ENCODE data around the gene INTS7.
"Not testable (repeated sequence)": the region's sequence is repeated elsewhere in the genome, so short reads cannot be mapped to it uniquely, and the experiment has no call there.

The INTS7 gene

DNA sequence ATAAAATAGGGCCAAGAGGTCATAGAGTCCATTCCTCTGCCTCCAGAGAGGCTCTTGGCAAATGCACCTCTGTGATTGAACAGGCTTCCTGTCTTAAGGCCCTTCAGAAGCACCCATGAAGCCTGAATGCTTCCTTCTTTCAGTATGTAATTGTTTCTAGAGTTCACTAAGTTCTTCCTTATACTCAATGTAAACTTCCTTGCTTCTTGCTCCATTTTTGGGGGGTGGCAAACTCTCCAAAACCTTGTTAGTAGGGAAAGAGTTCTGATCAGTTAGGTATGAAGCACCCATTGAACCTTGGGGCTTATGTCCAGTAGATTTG, 102.5 kb downstream of the INTS7 start:
- DNase-seq (ENCODE audit: low spot score): no peak

DNA sequence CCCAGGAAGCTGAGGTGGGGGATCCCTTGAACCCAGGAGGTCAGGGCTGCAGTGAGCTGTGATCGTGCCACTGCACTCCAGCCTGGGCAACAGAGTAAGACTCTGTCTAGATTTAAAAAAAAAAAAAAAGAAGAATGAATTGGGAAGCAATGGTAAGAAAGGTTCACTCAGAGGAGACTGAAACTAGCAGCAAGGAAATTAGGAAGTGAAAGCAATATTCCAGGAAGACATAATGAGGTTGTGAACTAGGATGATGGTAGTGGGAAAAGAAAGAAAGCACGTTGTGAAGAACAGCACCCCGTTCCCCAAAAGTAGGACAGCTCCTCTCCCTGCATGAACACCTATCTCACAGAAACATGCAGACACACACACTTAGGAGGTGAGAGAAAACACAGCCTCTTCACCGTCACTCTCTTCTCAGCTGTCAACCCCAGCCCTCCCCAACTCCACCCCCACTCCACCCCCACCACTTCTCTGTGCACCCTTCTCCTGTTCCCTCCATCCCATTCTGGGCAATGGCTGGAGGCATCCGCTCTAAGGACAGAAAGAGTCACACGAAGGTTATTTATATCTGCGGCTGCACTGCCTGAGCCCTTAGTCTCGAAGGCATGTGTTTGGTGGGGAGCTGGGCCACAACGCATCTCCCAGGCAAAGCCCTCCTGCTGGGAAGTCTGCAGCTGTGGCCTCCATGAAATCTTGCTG, 103.0 kb downstream of the INTS7 start:
- no peak for DNase-seq (ENCODE audit: low spot score)

DNA sequence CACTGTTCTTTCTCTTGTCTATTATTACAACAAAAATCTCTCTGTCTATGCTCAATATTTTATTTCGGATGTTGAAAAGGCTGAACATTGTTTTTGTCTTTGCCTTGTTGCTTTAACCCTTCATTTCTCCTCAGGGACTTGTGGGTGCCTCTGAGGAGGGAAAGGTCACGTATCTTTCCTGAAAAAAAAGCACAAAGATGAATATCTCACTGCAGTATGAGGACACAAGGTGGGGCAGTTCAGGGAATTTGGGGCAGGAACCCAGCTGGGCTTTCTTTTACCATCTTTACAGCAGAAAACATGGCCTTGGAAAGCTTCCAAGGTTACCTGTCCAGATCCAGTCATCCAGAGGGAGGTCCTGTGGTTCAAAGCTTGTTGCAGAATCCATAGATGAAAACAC, 105.7 kb downstream of the INTS7 start:
- no peak for DNase-seq (ENCODE audit: low spot score)

DNA sequence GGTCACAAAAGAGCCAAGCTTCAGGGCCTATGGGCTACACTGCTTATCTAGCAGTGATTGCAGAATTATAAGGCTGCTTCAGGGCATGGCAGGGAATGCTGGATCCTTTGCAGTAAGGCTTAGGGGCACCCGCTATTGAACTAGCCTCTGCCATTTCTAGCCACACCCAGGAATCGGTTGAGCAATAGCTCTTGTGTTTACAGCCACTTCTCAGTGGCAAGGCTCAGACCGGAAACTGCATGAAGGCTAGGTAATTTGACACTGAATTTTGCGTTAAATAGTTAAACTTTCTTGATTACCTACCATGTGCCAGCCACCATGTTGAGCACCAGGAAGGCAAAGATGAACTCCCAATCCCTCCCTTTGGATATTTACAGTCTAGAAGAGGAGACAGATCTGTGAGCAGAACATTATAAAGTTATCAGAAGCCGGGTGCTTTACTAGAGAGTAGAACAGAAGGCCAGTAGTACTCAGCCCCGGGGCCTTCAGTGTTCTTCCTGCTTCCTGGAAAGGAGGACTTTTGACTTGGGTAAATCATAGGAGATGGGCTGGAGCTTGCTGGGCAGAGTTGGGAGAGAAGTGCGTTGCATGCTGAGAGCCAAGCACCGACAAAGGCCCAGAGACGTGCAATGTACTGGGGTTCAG, 106.2 kb downstream of the INTS7 start:
- no peak for DNase-seq (ENCODE audit: low spot score)

GRCh38 chr1:211928290-211928801, 107.0 kb downstream of the INTS7 start:
- DNase-seq (ENCODE audit: low spot score): no peak

DNA sequence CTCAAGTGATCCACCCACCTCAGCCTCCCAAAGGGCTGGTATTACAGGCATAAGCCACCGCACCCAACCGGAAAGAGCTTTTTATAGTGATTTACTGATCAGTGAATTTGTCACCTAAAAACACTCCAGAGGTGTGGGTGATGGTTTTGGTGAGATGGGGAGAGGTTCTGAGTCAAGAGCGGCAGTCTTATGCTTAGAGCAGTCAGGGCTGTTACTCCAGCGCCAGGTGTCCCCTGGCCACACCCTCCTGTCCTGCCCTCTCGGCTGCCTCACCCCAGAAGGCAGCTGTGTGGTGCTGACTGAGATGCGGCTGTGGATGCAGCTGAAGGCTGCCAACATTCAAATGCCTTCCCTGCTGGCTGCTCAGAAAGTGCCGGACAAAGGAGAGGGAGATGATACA, 110.3 kb downstream of the INTS7 start:
- DNase-seq (ENCODE audit: low spot score): no peak

DNA sequence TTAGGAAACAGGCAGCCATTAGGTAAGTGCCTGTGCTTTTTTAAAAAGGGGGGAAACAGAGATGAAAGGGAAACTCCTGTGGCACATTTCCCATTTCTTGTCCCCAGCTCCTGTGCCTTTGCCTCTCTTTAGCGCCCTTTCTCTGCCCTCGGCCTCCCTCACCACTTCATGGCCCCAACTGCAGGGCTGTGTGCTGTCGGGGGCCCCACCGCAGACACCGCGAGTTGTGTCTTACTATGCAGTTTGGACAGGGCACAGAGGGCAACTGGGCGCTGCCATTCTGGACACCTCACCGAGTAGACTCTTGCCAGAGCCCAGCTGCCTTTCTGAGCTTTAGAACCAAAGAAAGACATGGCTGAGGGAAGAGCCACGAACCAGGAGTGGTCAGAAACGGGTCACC, 111.1 kb downstream of the INTS7 start:
- no peak for DNase-seq (ENCODE audit: low spot score)

DNA sequence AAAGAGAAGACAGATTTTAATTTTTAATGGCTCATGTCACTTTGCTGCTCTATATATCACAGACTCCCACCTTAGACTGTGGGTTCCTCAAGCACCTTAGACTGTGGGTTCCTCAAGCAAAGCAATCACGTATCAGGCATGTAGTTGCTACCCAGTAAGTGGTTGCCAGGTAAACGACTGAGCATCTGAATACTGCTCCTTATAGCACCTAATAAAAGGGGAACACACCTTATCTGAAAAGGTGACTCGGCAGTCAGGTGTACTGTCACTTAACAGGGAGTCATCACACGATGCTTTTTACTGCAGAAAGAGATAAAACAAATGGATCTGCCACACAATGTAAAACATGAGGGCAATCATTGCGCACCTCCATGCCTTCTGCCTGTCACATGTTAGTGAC, 112.3 kb downstream of the INTS7 start:
- DNase-seq (ENCODE audit: low spot score): no peak

- DNase-seq (ENCODE audit: low spot score): no peak
Observed at GRCh38 chr1:211921579-211922095, 113.7 kb downstream of the INTS7 start.

DNA sequence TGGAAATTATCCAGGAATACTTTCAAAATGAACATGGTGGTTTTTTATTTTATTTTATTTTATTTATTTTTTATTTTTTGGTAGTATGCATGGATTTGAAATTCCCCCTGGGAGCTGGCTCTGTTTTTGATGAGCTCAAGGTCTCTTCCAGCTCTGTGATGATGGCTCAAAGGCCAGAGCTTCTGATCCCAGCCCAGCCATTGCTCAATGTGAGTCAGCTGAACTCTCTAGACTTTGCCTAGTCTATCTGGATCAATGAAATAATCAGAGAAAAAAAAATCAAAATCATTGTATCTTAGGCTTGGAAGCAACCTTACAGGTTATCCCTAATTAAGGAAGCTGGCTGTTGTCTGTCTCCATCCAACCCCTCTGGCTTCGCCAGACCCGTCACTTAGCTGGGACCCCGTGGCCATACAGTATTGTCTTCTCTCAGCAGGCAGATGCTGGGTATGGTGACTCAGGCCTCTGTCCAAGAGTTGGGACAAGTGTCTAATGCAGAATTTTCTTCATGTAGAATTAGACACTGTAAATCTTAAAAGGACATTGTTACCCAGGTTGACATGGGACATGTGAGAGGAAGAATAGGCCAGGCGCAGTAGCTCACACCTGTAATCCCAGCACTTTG, 114.6 kb downstream of the INTS7 start:
- DNase-seq (ENCODE audit: low spot score): no peak

DNA sequence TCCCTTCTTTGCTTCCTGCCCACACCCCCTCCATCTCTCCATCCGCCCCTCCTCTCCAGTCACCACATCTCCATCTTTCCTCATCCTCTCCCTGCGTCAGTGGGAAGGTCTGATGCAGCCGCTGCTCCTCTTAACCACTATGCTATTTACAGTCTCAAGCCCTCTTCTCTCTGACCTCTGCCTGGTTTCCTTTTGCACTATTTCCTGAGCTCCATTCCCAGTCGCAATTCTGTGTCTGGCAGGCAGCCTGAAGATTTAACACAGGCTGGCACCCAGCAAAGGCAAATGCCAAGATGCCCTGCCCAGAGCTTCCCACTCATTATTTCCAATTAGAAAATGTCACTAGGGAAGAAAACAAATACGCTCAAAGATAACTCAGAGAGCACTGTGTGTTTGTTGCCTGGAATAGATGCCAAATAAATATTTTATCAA, 115.2 kb downstream of the INTS7 start:
- DNase-seq (ENCODE audit: low spot score): no peak

DNA sequence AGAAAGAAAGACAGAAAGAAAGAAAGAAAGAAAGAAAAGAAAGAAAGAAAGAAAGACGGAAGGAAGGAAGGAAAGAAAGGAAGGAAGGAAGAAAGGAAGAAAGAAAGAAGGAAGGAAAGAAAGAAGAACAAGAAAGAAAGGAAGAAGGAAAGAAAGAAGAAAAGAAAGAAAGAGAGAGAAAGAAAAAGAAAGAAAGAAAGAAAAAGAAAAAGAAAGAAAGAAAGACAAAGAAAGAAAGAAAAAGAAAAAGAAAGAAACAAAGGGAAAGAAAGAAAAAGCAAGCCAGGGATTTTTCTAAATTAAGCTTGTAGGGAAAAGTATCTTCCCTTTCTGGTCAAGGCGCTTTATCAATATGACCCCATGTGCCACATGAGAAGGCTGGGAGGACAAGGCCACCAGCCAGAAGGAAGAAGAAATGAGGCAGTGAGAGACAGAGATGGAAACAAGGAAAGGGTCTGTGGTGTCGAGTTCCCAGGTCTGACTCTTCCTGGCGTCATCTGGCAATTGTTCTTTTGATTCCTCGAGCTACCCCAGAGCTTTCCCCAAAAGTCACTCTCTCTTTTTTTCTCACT, 116.4 kb downstream of the INTS7 start:
- no peak for DNase-seq (ENCODE audit: low spot score)

GRCh38 chr1:211916458-211916857, 118.9 kb downstream of the INTS7 start:
- DNase-seq (ENCODE audit: low spot score): not testable (repeated sequence)

- DNase-seq (ENCODE audit: low spot score): no peak
Observed at GRCh38 chr1:211915924-211916323, 119.4 kb downstream of the INTS7 start.

GRCh38 chr1:211912844-211913432, 122.4 kb downstream of the INTS7 start:
- DNase-seq (ENCODE audit: low spot score): no peak

DNA sequence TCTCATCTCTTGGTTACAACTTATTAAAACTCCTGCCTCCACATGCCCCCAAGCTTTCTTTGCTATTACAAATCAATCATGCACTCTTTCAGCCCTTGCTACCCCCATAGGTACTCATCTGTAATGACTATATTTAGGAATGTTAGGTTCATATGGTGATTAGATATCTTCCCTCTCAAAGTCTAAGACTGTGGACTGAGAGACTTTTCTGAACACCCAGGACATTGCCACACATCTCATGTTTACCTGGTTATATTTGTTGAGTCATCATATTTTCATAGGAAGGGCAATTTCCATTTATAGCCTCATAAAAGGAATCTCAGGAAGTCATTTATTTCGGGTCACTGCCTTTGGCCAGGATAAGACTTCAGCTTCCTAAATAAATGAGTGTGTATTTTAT, 123.3 kb downstream of the INTS7 start:
- DNase-seq (ENCODE audit: low spot score): no peak

DNA sequence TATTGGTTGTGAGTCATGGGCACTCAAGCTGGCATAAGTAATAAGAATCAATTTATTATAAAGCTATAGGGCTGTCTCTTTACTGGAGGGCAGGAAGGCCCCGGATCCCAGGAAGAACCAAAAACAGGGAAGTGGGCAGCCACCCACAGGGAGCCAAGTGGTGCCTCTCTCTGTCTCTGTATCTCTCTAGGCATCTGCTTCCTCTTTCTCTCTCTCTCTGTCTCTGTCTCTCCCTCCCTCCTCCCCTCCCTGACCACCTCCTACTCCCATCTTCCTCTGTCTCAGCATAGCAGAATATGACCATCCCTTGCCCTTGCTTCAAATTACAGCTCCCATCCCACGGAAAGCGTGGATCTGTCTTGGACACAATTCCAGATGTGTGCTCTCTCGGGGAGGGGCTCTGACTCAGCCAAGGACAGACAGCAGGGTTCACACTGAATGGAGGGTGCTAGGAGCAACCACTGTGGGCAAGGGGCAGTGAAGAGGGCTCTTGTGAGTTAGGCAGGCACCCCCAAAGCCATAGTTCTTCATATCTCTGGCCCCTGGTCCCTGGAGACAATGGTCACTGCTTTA, 124.4 kb downstream of the INTS7 start:
- DNase-seq (ENCODE audit: low spot score): no peak

DNA sequence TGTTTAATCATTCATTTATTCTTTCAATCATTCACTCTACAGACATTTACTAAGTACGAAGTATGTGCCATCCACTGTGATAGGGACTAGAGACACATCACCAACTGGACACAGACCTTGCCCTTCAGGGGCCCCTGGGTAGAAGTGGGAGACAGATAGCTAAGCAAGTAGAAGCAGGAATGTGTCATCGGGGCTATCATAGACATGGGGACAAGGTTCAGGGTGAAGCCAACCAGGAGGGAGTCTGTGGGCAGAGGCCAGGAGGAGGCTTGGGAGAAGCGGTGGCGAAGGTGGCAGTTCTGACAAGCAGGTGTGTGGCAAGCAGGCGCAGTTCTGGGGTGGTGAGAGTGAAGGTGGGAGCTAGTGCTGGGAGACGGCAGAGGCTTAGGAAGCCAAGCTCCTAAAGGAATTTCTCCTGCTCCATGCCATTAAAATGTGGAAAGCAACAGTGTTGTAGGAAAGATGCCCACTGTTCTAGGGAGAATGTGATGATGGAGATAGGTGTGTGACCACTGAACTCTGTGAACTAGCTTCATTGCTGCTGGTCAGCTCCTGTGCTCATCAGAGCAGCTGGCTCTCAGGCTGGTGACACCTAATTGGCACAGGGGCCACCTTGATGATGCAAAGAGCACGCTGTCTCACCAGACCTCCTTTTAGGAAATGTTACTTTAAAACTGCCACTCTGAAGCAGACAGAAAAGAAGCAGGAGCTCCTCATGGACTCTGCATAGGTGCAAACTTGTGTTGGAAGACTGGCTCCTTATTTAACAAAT, 125.1 kb downstream of the INTS7 start:
- DNase-seq (ENCODE audit: low spot score): no peak

DNA sequence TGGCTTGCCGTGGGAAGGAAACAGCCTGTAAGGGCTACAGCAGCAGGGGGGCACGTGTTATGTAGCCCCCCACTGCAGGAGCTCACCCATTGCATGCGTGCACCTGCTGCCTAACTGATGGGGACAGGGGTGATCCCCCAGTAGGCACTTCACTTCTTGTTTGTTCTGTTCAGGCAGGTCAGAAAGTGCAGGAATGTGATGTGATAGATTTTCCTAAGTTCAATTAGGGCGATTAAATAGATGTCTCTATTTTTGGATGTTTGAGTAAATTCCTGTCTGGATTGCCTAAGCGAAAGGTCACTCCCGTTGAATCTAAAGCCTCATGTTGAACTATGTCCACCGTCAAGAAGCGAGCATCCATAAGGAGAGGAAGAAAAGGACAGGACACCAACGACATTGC, 126.0 kb downstream of the INTS7 start:
- no peak for DNase-seq (ENCODE audit: low spot score)

- DNase-seq (ENCODE audit: low spot score): no peak
Observed at GRCh38 chr1:211908951-211909350, 126.4 kb downstream of the INTS7 start.

GRCh38 chr1:211908453-211908852, 126.9 kb downstream of the INTS7 start:
- no peak for DNase-seq (ENCODE audit: low spot score)

Data from globus pallidus (tissue), 1 donor.